A549 (cell line): ENCODE measurements around the gene SYNPO2.

ENCODE experiments used
- CBX8 ChIP-seq: fragments of 200-600 bp; sonication (generic); IDR thresholded peaks from 2 replicates; pipeline ENCODE4 v1.6.1; 2016
- CHD2 ChIP-seq: fragments of 150-350 bp; IDR thresholded peaks from 2 replicates; pipeline ENCODE4 v1.6.1; 2014; ENCODE audit warnings: low read length; ENCODE audit not compliant: partially characterized antibody
- GATA3 ChIP-seq: IDR thresholded peaks from 2 replicates; pipeline ENCODE4 v1.6.1; 2012; ENCODE audit warnings: borderline replicate concordance
- HDAC2 ChIP-seq: fragments of 200-600 bp; sonication (generic); IDR thresholded peaks from 2 replicates; pipeline ENCODE4 v1.6.1; 2016
- KDM1A ChIP-seq: fragments of 200-600 bp; sonication (generic); IDR thresholded peaks from 2 replicates; pipeline ENCODE4 v1.6.1; 2016; ENCODE audit warnings: low read depth, mild to moderate bottlenecking
- MYC ChIP-seq: IDR thresholded peaks from 2 replicates; pipeline ENCODE4 v1.6.1; 2012; ENCODE audit warnings: mild to moderate bottlenecking, inconsistent platforms, low read length, improper control_type of control experiment, borderline replicate concordance
- POLR2A ChIP-seq: IDR thresholded peaks from 2 replicates; pipeline ENCODE4 v1.6.1; 2012; ENCODE audit warnings: mild to moderate bottlenecking, low read length
- RAD21 ChIP-seq, 2 experiments: fragments of >200 bp in 1 of 2; sonication (Bioruptor Twin) in 1 of 2; formaldehyde crosslinking in 1 of 2; IDR thresholded peaks in 1 of 2; conservative IDR thresholded peaks in 1 of 2; 2 replicates in 1 of 2; 3 replicates in 1 of 2; pipeline ENCODE4 v1.6.1; 2012 to 2018; ENCODE audit warnings: inconsistent platforms in 1 of 2
- RCOR1 ChIP-seq: fragments of 150-350 bp; IDR thresholded peaks from 2 replicates; pipeline ENCODE4 v1.6.1; 2014; ENCODE audit warnings: antibody characterized with exemption, low read length, low read depth
- TF ChIP-seq, protein P1 (sequence below): IDR thresholded peaks from 2 replicates; pipeline ENCODE4 v1.6.1; 2012
- TF ChIP-seq, protein P2 (sequence below): fragments of >200 bp; sonication (Bioruptor Twin); formaldehyde crosslinking; IDR thresholded peaks from 3 replicates; pipeline ENCODE4 v1.5.1; 2016
- TF ChIP-seq, protein P3 (sequence below): fragments of 200-600 bp; sonication (generic); IDR thresholded peaks from 2 replicates; pipeline ENCODE4 v1.6.1; 2016; ENCODE audit warnings: antibody characterized with exemption, mild to moderate bottlenecking, moderate library complexity

DNA sequence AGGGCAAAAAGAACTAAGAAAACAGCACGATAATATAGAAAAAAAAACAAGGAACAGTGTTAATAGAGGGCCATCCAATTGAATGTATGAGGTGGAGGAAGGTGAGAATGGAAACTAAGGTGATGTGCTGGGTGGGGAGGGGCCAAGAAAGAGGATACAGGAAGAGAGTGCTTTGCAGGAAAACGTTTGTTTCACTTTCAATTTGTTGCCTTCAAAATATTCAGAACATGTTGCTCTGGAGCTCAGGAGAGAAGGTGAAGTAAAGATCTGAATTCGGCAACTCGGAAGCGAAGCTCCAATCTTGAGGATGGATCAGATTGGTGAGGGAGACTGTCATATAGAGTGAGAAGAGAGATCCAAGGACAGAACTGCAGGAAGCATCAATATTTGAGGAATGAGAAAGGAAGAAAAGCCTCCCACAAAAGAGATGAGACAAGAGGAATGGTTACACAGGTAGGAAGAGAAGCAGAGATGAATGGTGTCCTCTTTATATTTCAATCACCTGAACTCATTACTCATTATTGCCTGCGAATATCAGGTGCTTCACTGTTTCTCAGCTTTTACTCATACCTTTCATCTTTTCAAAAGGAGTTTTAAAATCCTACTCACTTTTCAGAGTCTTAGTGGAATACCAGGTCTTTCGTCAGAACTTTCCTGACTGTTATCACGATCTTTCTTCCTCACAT, 38.0 kb upstream of the SYNPO2 start:
- TF ChIP-seq, protein P1, sequence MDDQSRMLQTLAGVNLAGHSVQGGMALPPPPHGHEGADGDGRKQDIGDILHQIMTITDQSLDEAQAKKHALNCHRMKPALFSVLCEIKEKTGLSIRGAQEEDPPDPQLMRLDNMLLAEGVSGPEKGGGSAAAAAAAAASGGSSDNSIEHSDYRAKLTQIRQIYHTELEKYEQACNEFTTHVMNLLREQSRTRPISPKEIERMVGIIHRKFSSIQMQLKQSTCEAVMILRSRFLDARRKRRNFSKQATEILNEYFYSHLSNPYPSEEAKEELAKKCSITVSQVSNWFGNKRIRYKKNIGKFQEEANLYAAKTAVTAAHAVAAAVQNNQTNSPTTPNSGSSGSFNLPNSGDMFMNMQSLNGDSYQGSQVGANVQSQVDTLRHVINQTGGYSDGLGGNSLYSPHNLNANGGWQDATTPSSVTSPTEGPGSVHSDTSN, result no peak
- TF ChIP-seq POLR2A (no peak), CHD2 (no peak), KDM1A (no peak), CBX8 (no peak), GATA3 (no peak), RCOR1 (no peak), HDAC2 (no peak), RAD21 (conservative IDR thresholded peaks at IDR 0.05 in 1 of 2, IDR thresholded peaks at IDR 0.05 in 1 of 2) (no peak), MYC (no peak)
- TF ChIP-seq, protein P2, sequence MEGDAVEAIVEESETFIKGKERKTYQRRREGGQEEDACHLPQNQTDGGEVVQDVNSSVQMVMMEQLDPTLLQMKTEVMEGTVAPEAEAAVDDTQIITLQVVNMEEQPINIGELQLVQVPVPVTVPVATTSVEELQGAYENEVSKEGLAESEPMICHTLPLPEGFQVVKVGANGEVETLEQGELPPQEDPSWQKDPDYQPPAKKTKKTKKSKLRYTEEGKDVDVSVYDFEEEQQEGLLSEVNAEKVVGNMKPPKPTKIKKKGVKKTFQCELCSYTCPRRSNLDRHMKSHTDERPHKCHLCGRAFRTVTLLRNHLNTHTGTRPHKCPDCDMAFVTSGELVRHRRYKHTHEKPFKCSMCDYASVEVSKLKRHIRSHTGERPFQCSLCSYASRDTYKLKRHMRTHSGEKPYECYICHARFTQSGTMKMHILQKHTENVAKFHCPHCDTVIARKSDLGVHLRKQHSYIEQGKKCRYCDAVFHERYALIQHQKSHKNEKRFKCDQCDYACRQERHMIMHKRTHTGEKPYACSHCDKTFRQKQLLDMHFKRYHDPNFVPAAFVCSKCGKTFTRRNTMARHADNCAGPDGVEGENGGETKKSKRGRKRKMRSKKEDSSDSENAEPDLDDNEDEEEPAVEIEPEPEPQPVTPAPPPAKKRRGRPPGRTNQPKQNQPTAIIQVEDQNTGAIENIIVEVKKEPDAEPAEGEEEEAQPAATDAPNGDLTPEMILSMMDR, result no peak
- TF ChIP-seq, protein P3, sequence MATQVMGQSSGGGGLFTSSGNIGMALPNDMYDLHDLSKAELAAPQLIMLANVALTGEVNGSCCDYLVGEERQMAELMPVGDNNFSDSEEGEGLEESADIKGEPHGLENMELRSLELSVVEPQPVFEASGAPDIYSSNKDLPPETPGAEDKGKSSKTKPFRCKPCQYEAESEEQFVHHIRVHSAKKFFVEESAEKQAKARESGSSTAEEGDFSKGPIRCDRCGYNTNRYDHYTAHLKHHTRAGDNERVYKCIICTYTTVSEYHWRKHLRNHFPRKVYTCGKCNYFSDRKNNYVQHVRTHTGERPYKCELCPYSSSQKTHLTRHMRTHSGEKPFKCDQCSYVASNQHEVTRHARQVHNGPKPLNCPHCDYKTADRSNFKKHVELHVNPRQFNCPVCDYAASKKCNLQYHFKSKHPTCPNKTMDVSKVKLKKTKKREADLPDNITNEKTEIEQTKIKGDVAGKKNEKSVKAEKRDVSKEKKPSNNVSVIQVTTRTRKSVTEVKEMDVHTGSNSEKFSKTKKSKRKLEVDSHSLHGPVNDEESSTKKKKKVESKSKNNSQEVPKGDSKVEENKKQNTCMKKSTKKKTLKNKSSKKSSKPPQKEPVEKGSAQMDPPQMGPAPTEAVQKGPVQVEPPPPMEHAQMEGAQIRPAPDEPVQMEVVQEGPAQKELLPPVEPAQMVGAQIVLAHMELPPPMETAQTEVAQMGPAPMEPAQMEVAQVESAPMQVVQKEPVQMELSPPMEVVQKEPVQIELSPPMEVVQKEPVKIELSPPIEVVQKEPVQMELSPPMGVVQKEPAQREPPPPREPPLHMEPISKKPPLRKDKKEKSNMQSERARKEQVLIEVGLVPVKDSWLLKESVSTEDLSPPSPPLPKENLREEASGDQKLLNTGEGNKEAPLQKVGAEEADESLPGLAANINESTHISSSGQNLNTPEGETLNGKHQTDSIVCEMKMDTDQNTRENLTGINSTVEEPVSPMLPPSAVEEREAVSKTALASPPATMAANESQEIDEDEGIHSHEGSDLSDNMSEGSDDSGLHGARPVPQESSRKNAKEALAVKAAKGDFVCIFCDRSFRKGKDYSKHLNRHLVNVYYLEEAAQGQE, result no peak
